ENCODE measurements around the gene AHSA1. TPM values are rescaled to one million over a fixed set of nuclear protein-coding genes. Genes with fewer than 3 reads are reported as not detected.

The AHSA1 gene
- total RNA-seq, 2 donors from 2014 or later, result 112 to 316 TPM

DNA sequence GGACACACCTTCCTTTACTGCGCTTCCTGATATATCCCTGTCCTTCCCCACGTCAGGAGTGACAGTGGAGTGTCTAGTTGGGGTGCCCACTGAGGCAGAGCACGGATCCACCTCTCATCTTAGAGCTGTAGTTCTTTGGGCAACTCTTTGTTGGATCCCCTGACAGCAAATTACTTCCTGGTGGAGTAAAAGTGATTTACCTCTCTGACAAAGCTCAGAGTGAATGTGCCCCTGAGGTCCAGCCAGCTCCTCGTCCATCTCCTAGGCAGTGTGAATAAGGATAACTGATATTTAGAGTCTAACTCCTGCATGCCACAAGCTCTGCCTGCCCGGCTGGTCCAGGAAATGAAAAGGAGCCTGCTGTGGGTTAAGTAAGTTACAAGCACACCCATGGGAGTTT lies 16.0 kb downstream of the AHSA1 start:
- Histone ChIP-seq H3K27ac (no peak overlapping the region), H3K4me1 (no peaks in the 10 kb centered on the region), H3K27me3 (no peaks in the 10 kb centered on the region), H3K9ac (ENCODE audit: low read depth in 2 of 2, low read length in 2 of 2) (no peak overlapping the region), H3K36me3 (no peaks in the 10 kb centered on the region), H3K4me3 (no peak overlapping the region), H3K9me3 (no peaks in the 10 kb centered on the region)
- intact Hi-C loops (cut with DNase I), result no loop called here
- TF ChIP-seq, protein P1, sequence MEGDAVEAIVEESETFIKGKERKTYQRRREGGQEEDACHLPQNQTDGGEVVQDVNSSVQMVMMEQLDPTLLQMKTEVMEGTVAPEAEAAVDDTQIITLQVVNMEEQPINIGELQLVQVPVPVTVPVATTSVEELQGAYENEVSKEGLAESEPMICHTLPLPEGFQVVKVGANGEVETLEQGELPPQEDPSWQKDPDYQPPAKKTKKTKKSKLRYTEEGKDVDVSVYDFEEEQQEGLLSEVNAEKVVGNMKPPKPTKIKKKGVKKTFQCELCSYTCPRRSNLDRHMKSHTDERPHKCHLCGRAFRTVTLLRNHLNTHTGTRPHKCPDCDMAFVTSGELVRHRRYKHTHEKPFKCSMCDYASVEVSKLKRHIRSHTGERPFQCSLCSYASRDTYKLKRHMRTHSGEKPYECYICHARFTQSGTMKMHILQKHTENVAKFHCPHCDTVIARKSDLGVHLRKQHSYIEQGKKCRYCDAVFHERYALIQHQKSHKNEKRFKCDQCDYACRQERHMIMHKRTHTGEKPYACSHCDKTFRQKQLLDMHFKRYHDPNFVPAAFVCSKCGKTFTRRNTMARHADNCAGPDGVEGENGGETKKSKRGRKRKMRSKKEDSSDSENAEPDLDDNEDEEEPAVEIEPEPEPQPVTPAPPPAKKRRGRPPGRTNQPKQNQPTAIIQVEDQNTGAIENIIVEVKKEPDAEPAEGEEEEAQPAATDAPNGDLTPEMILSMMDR (IDR thresholded peaks at IDR 0.05), result no peak
- DNase-seq, result no peak

DNA sequence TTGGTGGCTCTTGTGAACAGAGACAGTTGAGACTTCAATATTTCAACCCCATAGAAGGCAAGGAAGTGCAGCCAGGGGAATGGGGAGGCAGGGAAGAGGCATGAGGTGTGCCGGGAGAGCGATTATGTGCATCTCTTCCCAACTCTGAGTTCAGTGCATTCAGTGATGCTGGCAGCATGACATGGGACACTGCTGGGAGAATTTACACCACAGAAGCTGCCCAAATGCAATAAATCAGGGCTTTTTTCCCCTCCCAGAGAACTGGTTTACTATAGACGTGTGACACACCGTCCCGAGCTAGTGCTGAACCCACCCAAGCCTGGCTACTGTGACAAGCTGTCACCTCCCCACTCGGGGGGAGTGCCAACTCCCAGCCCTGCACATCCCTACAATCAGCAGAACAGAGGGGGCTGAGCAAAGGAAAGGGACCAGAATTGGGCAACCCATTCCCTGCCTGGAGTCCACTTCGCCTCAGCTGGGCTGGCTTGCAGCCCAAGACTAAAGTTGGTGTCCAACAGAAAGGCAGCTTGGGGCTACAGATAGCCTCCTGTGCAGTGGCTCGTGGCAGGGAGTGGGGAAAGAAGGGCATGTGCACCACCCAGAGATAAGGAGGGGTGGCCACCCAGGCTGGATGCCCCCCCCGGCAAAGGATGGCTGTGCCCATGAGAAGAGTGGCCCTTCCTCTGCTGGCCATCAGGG lies 16.7 kb downstream of the AHSA1 start:
- H3K27me3 ChIP-seq, result no peaks in the 10 kb centered on the region
- H3K9me3 ChIP-seq, result no peaks in the 10 kb centered on the region
- no peaks in the 10 kb centered on the region for H3K36me3 ChIP-seq
- H3K9ac ChIP-seq (ENCODE audit: low read depth in 2 of 2, low read length in 2 of 2), result no peak overlapping the region
- no peak overlapping the region for H3K27ac ChIP-seq
- no peak for DNase-seq
- no peaks in the 10 kb centered on the region for H3K4me1 ChIP-seq
- intact Hi-C loops (cut with DNase I), result no loop called here
- TF ChIP-seq, protein P1 (IDR thresholded peaks at IDR 0.05), result no peak
- H3K4me3 ChIP-seq, result no peak overlapping the region

DNA sequence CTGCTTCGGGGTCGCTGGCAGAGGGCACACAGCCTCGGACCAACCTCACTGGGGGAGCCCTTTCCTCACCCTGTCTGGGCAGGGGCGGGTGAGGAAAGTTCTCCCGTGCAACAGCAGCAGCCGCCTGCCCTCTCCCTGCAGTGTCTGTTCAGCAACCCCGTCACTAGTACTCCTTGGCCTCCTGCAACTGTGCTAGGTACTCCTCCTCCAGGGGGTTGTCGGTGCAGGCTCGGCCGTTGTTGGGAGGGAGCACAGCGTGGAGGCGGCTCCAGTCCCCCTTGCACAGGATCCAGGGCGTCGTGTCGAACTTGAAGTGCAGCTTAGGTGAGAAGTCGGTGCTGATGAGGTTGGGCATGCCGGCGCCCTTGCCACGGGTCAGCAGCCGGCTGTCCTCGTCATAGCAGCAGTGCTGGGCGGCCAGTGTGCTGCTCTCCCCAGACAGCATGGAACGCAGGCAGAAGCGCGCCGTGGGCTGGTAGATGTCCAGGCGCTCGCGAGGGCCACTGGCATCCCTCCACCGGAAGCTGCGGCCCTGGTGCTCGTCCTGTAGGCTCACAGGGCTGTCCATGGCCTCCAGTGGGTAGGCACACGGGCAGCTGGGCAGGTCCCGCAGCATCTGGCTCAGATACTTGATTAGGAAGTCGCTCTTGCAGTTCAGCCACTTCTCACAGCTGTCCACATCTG lies 17.7 kb downstream of the AHSA1 start:
- Histone ChIP-seq H3K4me3 (no peak overlapping the region), H3K9me3 (no peaks in the 10 kb centered on the region), H3K27ac (no peak overlapping the region), H3K9ac (ENCODE audit: low read depth in 2 of 2, low read length in 2 of 2) (no peak overlapping the region), H3K36me3 (no peaks in the 10 kb centered on the region), H3K4me1 (no peaks in the 10 kb centered on the region), H3K27me3 (no peaks in the 10 kb centered on the region)
- intact Hi-C loops (cut with DNase I), result no loop called here
- TF ChIP-seq, protein P1 (IDR thresholded peaks at IDR 0.05), result no peak
- no peak for DNase-seq

DNA sequence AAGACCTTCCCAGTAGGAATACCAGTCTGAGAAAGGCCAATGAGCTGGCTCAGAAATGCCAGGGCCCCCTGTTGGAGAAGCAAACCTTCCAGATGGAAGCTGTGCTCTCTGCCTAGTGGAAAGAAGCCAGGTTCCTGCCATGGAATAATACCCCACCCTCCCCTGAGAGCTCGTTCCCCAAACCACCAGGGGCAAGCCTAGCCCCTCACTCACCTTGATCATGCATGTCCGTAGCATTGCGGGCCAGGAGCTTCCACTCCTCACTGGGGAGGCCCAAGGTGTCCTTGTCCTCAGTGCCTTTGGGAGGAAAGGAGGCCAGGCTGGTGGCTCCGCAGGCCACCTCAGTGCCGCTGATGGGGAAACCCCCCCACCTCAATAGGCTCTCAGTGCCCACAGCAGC lies 20.1 kb downstream of the AHSA1 start:
- H3K9me3 ChIP-seq, result no peaks in the 10 kb centered on the region
- H3K27ac ChIP-seq, result no peak overlapping the region
- no peak overlapping the region for H3K4me3 ChIP-seq
- no peak for DNase-seq
- no peak overlapping the region for H3K9ac ChIP-seq (ENCODE audit: low read depth in 2 of 2, low read length in 2 of 2)
- no peaks in the 10 kb centered on the region for H3K27me3 ChIP-seq
- no peaks in the 10 kb centered on the region for H3K36me3 ChIP-seq
- intact Hi-C loops (cut with DNase I), result no loop called here
- H3K4me1 ChIP-seq, result no peaks in the 10 kb centered on the region
- TF ChIP-seq, protein P1 (IDR thresholded peaks at IDR 0.05), result no peak

DNA sequence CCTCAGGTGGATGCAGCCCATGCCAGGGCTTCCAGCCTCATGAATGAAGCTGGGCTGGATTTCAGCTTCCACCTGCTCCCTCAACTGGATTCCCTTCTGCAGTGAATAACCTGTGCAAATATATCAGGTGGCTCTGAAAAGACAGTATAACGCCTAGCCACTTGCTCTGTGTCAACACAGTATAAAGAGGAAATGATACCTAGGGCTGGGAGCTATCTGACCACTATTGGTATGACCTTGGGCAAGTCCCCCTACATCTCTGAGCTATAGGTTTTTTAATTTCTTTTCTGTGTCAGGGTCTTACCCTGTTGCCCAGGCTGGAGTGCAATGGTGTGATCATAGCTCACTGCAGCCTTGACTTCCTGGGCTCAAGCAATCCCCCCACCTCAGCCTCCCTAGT lies 20.9 kb downstream of the AHSA1 start:
- no peak overlapping the region for H3K9ac ChIP-seq (ENCODE audit: low read depth in 2 of 2, low read length in 2 of 2)
- H3K27ac ChIP-seq, result no peak overlapping the region
- DNase-seq, result no peak
- intact Hi-C loops (cut with DNase I), result no loop called here
- H3K4me3 ChIP-seq, result no peak overlapping the region
- no peaks in the 10 kb centered on the region for H3K4me1 ChIP-seq
- no peaks in the 10 kb centered on the region for H3K27me3 ChIP-seq
- no peaks in the 10 kb centered on the region for H3K9me3 ChIP-seq
- TF ChIP-seq, protein P1 (IDR thresholded peaks at IDR 0.05), result no peak
- no peaks in the 10 kb centered on the region for H3K36me3 ChIP-seq
